Activated CD8-positive, alpha-beta memory T cell treated with anti-CD3 and anti-CD28 coated beads for 48 hours (primary cell): Measurements from ENCODE around the gene PPP1R17.
A peak's percentile ranks its signal among the peaks of the same experiment; 100 is the strongest.

Experiments used
- DNase-seq, 3 experiments: peaks; one replicate each; pipeline ENCODE4 v3.0.0-alpha.2; 2020; ENCODE audit warnings: low read depth in 2 of 3, low spot score in 2 of 3

PPP1R17 gene

DNA sequence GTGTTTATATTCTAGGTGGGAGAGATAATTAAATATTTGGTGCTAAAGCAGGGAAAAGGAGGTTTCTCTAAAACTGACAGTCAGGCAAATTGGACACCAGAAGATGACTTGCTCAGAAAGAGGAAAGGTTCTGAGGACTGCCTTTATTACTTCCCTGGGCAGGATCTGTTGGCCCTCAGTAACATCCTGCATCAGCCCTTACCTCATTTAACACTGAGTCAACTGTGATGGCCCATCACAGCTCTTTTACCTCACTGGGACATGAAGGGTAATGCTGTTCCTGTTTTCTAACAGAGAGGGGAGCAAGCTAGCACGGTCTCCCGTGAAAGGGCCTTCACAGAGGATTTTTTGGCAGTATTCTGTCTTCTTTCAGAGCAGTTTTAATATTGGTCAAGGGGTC lies 12.0 kb downstream of the PPP1R17 start:
- no peak for DNase-seq

DNA sequence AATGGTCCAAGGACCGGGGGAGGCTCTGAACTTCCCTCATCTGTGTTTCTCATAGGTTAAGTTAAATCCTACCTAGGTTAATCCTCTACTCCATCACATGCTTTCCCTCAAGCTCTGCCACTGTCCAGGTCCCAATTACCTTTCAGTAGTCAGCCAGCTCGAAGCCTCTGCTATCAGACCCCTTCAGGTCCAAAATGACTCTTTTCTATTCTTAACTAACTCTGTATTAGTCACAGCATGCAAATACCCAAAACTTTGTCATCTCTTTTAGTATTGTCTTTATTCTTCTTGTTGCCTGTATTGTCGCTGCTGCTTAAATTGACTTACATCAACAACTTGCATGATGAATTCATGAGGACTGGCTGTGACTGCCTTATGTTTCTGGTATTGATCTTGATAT lies 15.3 kb downstream of the PPP1R17 start:
- no peak for DNase-seq

DNA sequence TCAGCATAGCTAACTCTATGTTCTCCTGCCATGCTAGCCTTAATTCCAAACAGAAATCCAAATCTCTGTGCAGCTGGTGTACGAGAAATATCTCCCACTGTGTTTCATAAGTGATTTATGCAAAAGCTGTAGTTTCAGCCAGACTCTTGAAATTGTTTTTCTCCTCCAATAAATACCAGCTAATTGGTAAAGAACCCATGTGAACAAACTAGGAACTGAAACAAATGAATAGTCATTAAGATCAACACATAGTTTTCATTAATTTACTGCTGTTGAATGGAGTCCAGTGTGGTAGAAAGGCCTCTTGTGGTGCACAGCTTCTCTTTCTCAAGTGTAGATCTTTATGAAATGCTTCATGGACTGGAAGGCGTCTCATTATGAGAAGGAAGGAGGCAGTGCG lies 18.4 kb downstream of the PPP1R17 start:
- DNase-seq: no peak

DNA sequence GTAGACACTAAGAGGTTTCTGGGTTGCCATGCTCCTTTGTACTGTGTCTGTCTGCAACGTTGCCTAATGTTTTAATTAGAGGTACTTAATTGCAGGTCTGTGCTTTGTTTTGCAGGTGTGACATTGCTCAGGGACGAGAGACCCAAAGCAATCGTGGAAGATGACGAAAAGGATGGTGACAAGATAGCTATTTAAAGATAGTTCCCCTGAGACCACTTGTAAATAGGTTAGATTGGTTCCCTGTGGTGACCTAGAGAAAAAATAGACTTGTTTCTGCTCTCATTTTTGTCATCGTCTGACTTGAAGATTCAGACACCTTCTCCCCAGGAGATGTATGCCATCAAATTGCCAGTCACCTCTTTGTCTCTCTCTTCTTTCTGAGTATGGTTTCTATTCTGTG lies 20.1 kb downstream of the PPP1R17 start:
- DNase-seq: no peak

DNA sequence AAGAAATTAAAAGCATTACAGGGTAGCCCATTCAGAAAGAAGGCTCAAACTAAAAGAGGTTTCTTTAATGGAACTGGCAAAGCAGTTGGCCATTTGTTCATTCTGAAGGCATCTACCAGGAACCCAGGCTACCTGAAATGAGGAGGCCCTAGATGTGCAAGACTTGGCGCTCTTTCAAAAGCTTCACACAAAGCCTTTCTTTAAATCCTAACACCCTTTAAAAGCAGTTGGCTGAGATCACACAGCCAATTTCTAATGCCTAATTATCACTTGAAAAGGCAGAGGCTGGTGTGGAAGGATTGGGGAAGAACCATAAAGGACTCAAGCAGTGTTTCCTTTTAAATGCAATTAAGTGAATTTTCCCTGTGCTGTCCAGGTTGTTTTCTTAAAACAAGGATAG lies 23.2 kb downstream of the PPP1R17 start:
- DNase-seq: no peak

DNA sequence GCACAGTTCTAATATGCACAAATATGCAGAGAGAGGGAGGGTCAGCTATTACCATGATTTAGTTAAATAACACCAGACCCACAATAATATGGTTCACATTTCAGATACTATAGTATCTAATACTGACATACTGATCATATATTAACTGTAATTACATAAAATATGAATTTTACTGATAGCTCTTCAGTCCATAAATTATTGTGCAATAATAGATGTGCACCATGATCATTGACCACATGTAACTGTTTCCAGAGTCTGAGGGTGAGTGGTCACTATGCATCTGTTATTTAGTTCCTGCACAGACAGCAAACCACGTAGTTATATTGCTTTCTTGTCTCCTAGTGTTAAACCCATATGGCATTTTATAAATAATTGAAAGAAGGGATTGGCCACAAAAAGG lies 29.3 kb downstream of the PPP1R17 start:
- DNase-seq: no peak

GRCh38 chr7:31720366-31720765 lies 33.4 kb downstream of the PPP1R17 start:
- no peak for DNase-seq

GRCh38 chr7:31724696-31725095 lies 37.7 kb downstream of the PPP1R17 start:
- no peak for DNase-seq

DNA sequence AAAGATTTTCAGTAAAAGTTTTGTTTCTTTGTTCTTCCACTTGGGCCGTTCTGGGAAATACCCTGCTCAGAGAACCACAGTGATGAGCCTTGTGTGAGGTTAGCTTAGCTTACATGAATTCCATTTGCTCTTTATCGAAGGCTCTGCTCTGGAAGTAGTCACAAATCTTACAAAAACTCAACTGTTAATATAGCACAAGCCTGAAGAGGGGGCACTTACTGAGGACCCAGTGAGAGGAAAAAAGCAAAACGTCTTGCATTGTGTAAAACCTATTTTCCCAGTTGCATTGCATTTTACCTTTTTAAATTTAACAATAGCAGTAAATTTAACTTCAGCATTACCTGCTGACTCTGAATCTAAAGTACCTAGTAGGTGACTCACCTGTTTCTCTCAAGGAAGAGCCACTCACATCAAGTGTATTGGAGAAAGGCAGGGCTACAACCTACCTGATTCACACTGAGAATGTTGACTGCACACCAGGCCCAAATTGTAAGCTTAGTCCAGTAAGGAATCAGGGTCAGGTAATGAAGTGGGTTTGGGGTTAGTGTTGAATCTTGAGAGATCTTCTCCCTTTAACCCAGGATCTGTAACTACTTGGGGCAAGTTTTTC lies 42.3 kb downstream of the PPP1R17 start:
- DNase-seq: no peak

GRCh38 chr7:31734456-31734855 lies 47.4 kb downstream of the PPP1R17 start:
- no peak for DNase-seq

GRCh38 chr7:31735991-31736982 lies 49.3 kb downstream of the PPP1R17 start:
- DNase-seq: peak in 1 of 3 experiments; percentile 1

GRCh38 chr7:31741852-31742251 lies 54.8 kb downstream of the PPP1R17 start:
- DNase-seq: no peak

DNA sequence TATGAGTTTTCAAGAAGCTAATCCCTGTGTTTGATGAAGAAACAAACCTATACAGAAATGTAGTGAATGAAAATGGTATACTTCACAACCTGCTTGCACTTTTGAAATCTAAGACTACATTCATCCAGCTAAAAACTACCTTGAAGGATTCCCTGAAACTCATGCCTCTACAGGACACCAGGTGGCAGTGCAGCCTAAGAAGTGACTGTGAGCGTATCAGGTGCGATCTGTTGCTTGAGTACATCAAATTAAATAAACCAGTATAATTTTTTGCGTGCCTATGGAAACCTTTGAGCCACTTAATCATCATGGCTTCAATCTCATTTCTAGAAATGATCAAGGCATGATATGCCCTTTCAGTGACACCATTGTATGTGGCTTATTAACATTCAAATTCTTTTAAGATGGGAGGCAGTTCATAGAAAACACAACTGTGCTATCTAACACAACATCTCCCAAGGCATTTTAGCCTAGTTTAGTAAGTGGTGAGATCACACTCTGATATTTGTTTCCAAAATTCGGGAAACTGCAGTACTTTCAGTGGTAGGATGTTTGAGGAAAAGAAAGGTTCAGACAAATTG lies 57.4 kb downstream of the PPP1R17 start:
- peak in 1 of 3 experiments; percentile 7 for DNase-seq

DNA sequence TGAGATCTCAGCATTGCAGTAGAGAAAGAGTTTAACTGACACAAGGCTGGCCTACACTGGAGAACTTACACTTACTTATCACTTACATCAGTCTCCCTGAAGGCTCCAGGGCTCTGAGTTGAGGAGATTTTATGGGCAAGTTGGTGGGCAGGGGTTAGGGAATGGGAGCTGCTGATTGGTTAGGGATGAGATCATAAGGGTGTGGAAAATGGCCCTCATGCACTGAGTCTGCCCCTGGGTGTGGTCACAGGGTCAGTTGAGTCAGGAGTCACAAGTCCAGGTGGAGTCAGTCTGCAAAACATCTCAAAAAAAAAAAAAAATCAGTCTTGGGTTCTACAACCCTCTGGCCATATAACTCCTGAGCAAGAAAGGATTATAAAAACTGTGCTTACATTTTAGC lies 60.5 kb downstream of the PPP1R17 start:
- no peak for DNase-seq

- no peak for DNase-seq
Measured at GRCh38 chr7:31748084-31748483, 61.1 kb downstream of the PPP1R17 start.

GRCh38 chr7:31751726-31752125 lies 64.7 kb downstream of the PPP1R17 start:
- DNase-seq: no peak
